Heart right ventricle (tissue), 16 donors: ENCODE data around the gene PCYT1B. TPM values are rescaled to one million over a fixed set of nuclear protein-coding genes. Genes with fewer than 3 reads are reported as not detected.

ENCODE experiments used
- ATAC-seq, 8 donors: fragments of 200-7000 bp; cut with Tn5 transposase; one replicate each; pipeline ENCODE4 v1.9.1; 2020; ENCODE audit warnings: mild to moderate bottlenecking in 8 of 8, moderate library complexity in 8 of 8, moderate number of reproducible peaks in 1 of 8
- DNase-seq, 2 donors: peaks; one replicate each; pipeline ENCODE4 v3.0.0-alpha.2; 2020
- H3K27ac ChIP-seq, 10 donors: fragments of 200-600 bp; sonication (generic) in 2 of 10; one replicate each; pipeline versions ENCODE4 v1.5.0 to v1.8.0; 2020 to 2022; ENCODE audit warnings: mild to moderate bottlenecking in 3 of 10
- H3K27me3 ChIP-seq, 7 donors: fragments of 200-600 bp; one replicate each; pipeline ENCODE4 v1.8.0; 2021 to 2022; ENCODE audit warnings: mild to moderate bottlenecking in 2 of 7
- H3K36me3 ChIP-seq, 9 donors: fragments of 200-600 bp; sonication (generic) in 1 of 9; one replicate each; pipeline versions ENCODE4 v1.5.0 to v1.8.0; 2020 to 2022; ENCODE audit warnings: mild to moderate bottlenecking in 2 of 9
- H3K4me1 ChIP-seq, 9 donors: fragments of 200-600 bp; sonication (generic) in 1 of 9; one replicate each; pipeline versions ENCODE4 v1.5.0 to v1.8.0; 2020 to 2022; ENCODE audit warnings: mild to moderate bottlenecking in 4 of 9
- H3K4me3 ChIP-seq, 10 donors: fragments of 200-600 bp; sonication (generic) in 2 of 10; one replicate each; pipeline versions ENCODE4 v1.5.0 to v1.8.0; 2020 to 2022; ENCODE audit warnings: mild to moderate bottlenecking in 7 of 10, moderate library complexity in 2 of 10
- H3K9me3 ChIP-seq, 11 donors: fragments of 200-600 bp in 10 of 11; sonication (generic) in 2 of 11; one replicate each; pipeline versions ENCODE4 v1.5.0 to v1.8.0; 2013 to 2022; ENCODE audit warnings: mild to moderate bottlenecking in 2 of 11, control low read depth in 1 of 11, moderate library complexity in 1 of 11
- CTCF ChIP-seq, 9 donors: fragments of 200-600 bp; sonication (generic) in 2 of 9; IDR thresholded peaks; one replicate each; pipeline versions ENCODE4 v1.5.0 to v1.8.0; 2021 to 2022; ENCODE audit warnings: antibody characterized with exemption in 9 of 9, mild to moderate bottlenecking in 5 of 9, moderate library complexity in 1 of 9
- WGBS, 2 donors: extraction: QIAGEN DNeasy Blood & Tissue Kit; methylation state at CpG; one replicate each; pipeline ENCODE4 v1.1.7; 2013; ENCODE audit warnings: inconsistent platforms in 1 of 2; 5-methylcytosine and 5-hydroxymethylcytosine counted together
- intact Hi-C, 10 donors: fragments of 100-400 bp; cut with DNase I; formaldehyde crosslinking; loops; one replicate each; pipeline versions ENCODE4 v1.11.1 to v1.14.2; 2022
- polyA plus RNA-seq, 2 donors: library from polyadenylated mRNA; stranded (reverse); fragments of 200-250 nt; gene quantifications; one replicate each; pipeline ENCODE4 v1.2.3, GENCODE V29; 2013
- total RNA-seq, 10 donors: library from RNA; stranded (reverse); fragmentation: NEBNext Ultra II Directional in 3 of 10; extraction: Animal tissue kit (Norgen Biotek cat#: 25700) in 3 of 10; gene quantifications; one replicate each; pipeline versions ENCODE4 v1.2.1 to v1.2.4, GENCODE V29; 2021 to 2023
- donor health status: Arrhythmogenic right ventricular cardiomyopathy.
- donor health status: ischemic (EF 13 %, LVEDD 7.1; RV severe dilation, severe dysfunction).
- donor health status: healthy with polysubstance abuse.
- donor health status: DM: no; HTN: yes; CAD: no.
- donor health status: DM: no; HTN: no; CAD: no.
- donor health status: ischemic (EF 25% LVEDD 6.9; RV normal size, moderate dysfunction).
- donor health status: ischemic (EF 25% LVEDD 5.7; RV mildly dilated, moderate dysfunction).
- donor health status: healthy.
- donor health status: DM: yes; HTN: yes; CAD: no.
- donor health status: Ischemic cardiomyopathy.
- donor health status: ischemic (EF 35%, LVEDD 5.7; RV mildly dilated, moderate dysfunction).
- donor health status: nonischemic (EF 11% LVEDD 7.7; RV severe dilation, severe dysfunction).
- donor health status: DM: yes; HTN: yes; CAD: no.
- donor health status: PGD.
- donor health status: ischemic (EF 29% LVEDD 5.4; RV normal size, mild dysfunction).
- donor health status: nonischemic (EF 23%, LVEDD 6.1; RV moderate dilation, normal function).

PCYT1B gene
- total and polyA plus RNA-seq, 12 donors = 0.07 to 0.34 (median 0.13) TPM; not detected in 5

GRCh38 chrX:24646006-24646405, 1.1 kb downstream of the PCYT1B start:
- DNase-seq = no peak
- peaks cover 0 to 8% (median 0%) of the 10 kb centered on the region in 9 donors for H3K4me1 ChIP-seq
- peaks cover 0 to 70% (median 0%) of the 10 kb centered on the region in 7 donors for H3K27me3 ChIP-seq
- H3K36me3 ChIP-seq = no peaks in the 10 kb centered on the region
- no peak for ATAC-seq
- TF ChIP-seq CTCF (IDR thresholded peaks at IDR 0.05) = no peak
- WGBS, 2 donors = 11 to 21% methylated on average over 10 of the region's 10 CpGs
- no peaks in the 10 kb centered on the region for H3K9me3 ChIP-seq
- no peak overlapping the region for H3K27ac ChIP-seq
- intact Hi-C loops = no loop called here
- peak overlapping the region in 3 of 10 donors; percentile 37 to 50 (median 42) for H3K4me3 ChIP-seq

GRCh38 chrX:24643116-24643515, 4.0 kb downstream of the PCYT1B start:
- no peak overlapping the region for H3K4me3 ChIP-seq
- peaks cover 0 to 8% (median 0%) of the 10 kb centered on the region in 9 donors for H3K4me1 ChIP-seq
- no peak overlapping the region for H3K27ac ChIP-seq
- intact Hi-C loops = no loop called here
- no peaks in the 10 kb centered on the region for H3K36me3 ChIP-seq
- peaks cover 0 to 65% (median 0%) of the 10 kb centered on the region in 7 donors for H3K27me3 ChIP-seq
- DNase-seq = no peak
- TF ChIP-seq CTCF (IDR thresholded peaks at IDR 0.05) = no peak
- H3K9me3 ChIP-seq = no peaks in the 10 kb centered on the region
- no peak for ATAC-seq

GRCh38 chrX:24629701-24630100, 17.4 kb downstream of the PCYT1B start:
- Histone ChIP-seq H3K27ac (no peak overlapping the region), H3K4me1 (no peaks in the 10 kb centered on the region), H3K27me3 (no peaks in the 10 kb centered on the region), H3K36me3 (no peaks in the 10 kb centered on the region), H3K9me3 (no peaks in the 10 kb centered on the region), H3K4me3 (no peak overlapping the region)
- intact Hi-C loops = no loop called here
- ATAC-seq = no peak
- 83 to 89% methylated on average over 1 of the region's 1 CpG for WGBS, 2 donors
- no peak for TF ChIP-seq CTCF (IDR thresholded peaks at IDR 0.05)
- DNase-seq = no peak

- TF ChIP-seq CTCF (IDR thresholded peaks at IDR 0.05) = no peak
- Histone ChIP-seq H3K27ac (no peak overlapping the region), H3K27me3 (peaks cover 0 to 15% (median 0%) of the 10 kb centered on the region in 7 donors), H3K36me3 (no peaks in the 10 kb centered on the region), H3K9me3 (no peaks in the 10 kb centered on the region), H3K4me3 (no peak overlapping the region), H3K4me1 (no peaks in the 10 kb centered on the region)
- peak in 1 of 2 donors; percentile 10 for DNase-seq
- intact Hi-C loops = no loop called here
- no peak for ATAC-seq
- 34 to 38% methylated on average over 5 of the region's 5 CpGs for WGBS, 2 donors
Observed at GRCh38 chrX:24619647-24620046, 27.5 kb downstream of the PCYT1B start.
